Vagina (tissue), 2 donors: ENCODE measurements around the gene KANSL3.

ENCODE experiments used
- POLR2A ChIP-seq, 2 donors: fragments of 450-650 bp; IDR thresholded peaks; one replicate each; pipeline ENCODE4 v1.6.1; 2017; ENCODE audit warnings: antibody characterized with exemption in 2 of 2, mild to moderate bottlenecking in 2 of 2, moderate library complexity in 2 of 2
- POLR2AphosphoS5 ChIP-seq, 2 donors: sonication (generic); formaldehyde crosslinking; IDR thresholded peaks; one replicate each; pipeline ENCODE4 v1.9.0; 2017; ENCODE audit warnings: antibody characterized with exemption in 2 of 2, mild to moderate bottlenecking in 2 of 2, low read depth in 1 of 2; ENCODE audit not compliant: insufficient read depth in 1 of 2
- TF ChIP-seq, protein P1 (sequence below), 3 experiments: fragments of 450-650 bp in 2 of 3; fragments of 200-600 bp in 1 of 3; sonication (generic) in 1 of 3; IDR thresholded peaks; one replicate each; pipeline ENCODE4 v1.5.1; 2017 to 2019; ENCODE audit warnings: antibody characterized with exemption in 3 of 3, mild to moderate bottlenecking in 2 of 3, moderate library complexity in 2 of 3

DNA sequence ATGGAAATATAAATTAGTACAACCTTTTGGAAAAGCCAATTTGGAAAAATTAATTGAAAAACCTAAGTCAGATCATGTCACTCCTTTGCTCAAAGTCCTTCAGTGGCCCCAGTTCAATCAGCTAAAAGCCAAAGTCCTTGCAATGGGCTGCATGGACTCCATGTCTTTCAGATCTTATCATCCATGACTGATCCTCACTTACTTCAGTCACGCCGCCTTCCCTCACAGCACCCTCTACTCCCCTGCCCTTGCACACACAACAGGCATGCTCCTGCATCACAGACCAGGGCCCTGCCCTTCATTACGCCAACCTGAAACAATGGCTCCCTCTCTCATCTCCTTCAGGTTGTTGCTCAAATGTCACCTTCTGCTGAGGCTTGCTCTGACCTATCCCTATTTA lies 15.6 kb downstream of the KANSL3 start:
- TF ChIP-seq, protein P1, sequence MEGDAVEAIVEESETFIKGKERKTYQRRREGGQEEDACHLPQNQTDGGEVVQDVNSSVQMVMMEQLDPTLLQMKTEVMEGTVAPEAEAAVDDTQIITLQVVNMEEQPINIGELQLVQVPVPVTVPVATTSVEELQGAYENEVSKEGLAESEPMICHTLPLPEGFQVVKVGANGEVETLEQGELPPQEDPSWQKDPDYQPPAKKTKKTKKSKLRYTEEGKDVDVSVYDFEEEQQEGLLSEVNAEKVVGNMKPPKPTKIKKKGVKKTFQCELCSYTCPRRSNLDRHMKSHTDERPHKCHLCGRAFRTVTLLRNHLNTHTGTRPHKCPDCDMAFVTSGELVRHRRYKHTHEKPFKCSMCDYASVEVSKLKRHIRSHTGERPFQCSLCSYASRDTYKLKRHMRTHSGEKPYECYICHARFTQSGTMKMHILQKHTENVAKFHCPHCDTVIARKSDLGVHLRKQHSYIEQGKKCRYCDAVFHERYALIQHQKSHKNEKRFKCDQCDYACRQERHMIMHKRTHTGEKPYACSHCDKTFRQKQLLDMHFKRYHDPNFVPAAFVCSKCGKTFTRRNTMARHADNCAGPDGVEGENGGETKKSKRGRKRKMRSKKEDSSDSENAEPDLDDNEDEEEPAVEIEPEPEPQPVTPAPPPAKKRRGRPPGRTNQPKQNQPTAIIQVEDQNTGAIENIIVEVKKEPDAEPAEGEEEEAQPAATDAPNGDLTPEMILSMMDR (IDR thresholded peaks at IDR 0.05), result no peak
- TF ChIP-seq POLR2A (IDR thresholded peaks at IDR 0.05), result no peak
- no peak for TF ChIP-seq POLR2AphosphoS5 (IDR thresholded peaks at IDR 0.05; ENCODE audit: insufficient read depth in 1 of 2, low read depth in 1 of 2)
